ENCODE results near the gene STRBP. TPM values are rescaled to one million over a fixed set of nuclear protein-coding genes. Genes with fewer than 3 reads are reported as not detected.

Gene STRBP
- total RNA-seq, 1 experiment from 2014 or later: 74.0 TPM

DNA sequence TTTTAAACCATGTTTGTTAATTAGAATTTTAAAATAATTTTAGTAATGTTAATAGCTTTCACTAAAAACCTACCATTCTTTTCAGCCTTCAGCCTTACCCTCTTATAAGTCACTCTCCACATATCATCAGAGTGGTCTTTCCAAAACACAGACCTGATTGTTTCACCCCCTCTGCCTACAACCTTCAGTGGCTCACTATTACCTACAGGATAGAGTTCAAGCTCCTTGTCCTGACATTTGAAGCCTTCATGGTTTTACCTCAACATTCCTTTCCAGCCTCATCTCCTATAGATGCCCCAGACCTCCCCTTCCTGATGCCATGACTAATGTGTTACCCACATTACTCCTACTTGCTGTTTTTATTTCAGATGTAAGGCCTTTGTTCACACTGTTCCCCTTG is 27.8 kb upstream of the STRBP start:
- DNase-seq: no peak
- Histone ChIP-seq H2BK120ac (ENCODE audit: low read depth, low read length, poor library complexity, severe bottlenecking) (no peak overlapping the region), H3K4me2 (ENCODE audit: insufficient read depth, insufficient read length, low read length) (no peak overlapping the region), H3K9ac (ENCODE audit: extremely low read depth, insufficient read length, low read length) (no peak overlapping the region), H2AK5ac (ENCODE audit: insufficient read length, low read length) (no peak overlapping the region), H3K23me2 (ENCODE audit: insufficient read length, low read depth, low read length, poor library complexity, severe bottlenecking) (no peaks in the 10 kb centered on the region), H3K27me3 (ENCODE audit: insufficient read depth, low read length) (no peaks in the 10 kb centered on the region), H2BK12ac (ENCODE audit: insufficient read length, low read depth, low read length) (no peak overlapping the region), H3T11ph (ENCODE audit: low read length) (no peak overlapping the region), H3K18ac (ENCODE audit: insufficient read length, low read depth, low read length) (no peak overlapping the region), H3K79me1 (ENCODE audit: insufficient read depth, low read depth, low read length, poor library complexity, severe bottlenecking) (no peaks in the 10 kb centered on the region), H2BK15ac (ENCODE audit: low read depth, low read length) (no peak overlapping the region), H3K4me1 (ENCODE audit: insufficient read depth, low read length) (no peaks in the 10 kb centered on the region), H4K5ac (ENCODE audit: insufficient read length, low read depth, low read length) (no peak overlapping the region), H4K20me1 (ENCODE audit: control insufficient read depth, insufficient read depth, insufficient read length) (no peaks in the 10 kb centered on the region), H3K79me2 (ENCODE audit: insufficient read depth, low read length) (no peaks in the 10 kb centered on the region), H3K23ac (ENCODE audit: insufficient read length, low read depth, low read length) (no peak overlapping the region), H2BK5ac (ENCODE audit: insufficient read length, low read length) (no peak overlapping the region), H3K14ac (ENCODE audit: insufficient read depth, low read length) (no peak overlapping the region), H4K8ac (replicated peaks; ENCODE audit: insufficient read length, low read depth, low read length) (no peak overlapping the region), H3K27ac (ENCODE audit: insufficient read length, low read depth, low read length) (no peak overlapping the region), H3K4ac (ENCODE audit: low read depth, low read length) (no peak overlapping the region), H2AFZ (ENCODE audit: low read length) (no peak overlapping the region), H3K9me3 (ENCODE audit: control insufficient read depth, low read depth, low read length) (no peaks in the 10 kb centered on the region), H2BK20ac (ENCODE audit: low read depth, low read length, poor library complexity, severe bottlenecking) (no peak overlapping the region), H3K56ac (ENCODE audit: insufficient read length, low read depth, low read length) (no peak overlapping the region), H4K91ac (ENCODE audit: insufficient read length, low read depth, low read length) (no peak overlapping the region)
- no peaks in the 10 kb centered on the region for H3K9me3 Mint-ChIP-seq
- TF ChIP-seq, protein P1, sequence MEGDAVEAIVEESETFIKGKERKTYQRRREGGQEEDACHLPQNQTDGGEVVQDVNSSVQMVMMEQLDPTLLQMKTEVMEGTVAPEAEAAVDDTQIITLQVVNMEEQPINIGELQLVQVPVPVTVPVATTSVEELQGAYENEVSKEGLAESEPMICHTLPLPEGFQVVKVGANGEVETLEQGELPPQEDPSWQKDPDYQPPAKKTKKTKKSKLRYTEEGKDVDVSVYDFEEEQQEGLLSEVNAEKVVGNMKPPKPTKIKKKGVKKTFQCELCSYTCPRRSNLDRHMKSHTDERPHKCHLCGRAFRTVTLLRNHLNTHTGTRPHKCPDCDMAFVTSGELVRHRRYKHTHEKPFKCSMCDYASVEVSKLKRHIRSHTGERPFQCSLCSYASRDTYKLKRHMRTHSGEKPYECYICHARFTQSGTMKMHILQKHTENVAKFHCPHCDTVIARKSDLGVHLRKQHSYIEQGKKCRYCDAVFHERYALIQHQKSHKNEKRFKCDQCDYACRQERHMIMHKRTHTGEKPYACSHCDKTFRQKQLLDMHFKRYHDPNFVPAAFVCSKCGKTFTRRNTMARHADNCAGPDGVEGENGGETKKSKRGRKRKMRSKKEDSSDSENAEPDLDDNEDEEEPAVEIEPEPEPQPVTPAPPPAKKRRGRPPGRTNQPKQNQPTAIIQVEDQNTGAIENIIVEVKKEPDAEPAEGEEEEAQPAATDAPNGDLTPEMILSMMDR (conservative IDR thresholded peaks at IDR 0.05): no peak
- no peaks in the 10 kb centered on the region for H3K36me3 Mint-ChIP-seq (ENCODE audit: insufficient read depth in 1 of 3, low read depth in 3 of 3)
- 0 out of 7 replicates have a peak overlapping the region, but pooled peaks of 1 of the 3 experiments have one; percentile 19 for H3K27ac Mint-ChIP-seq
- H3K4me3 Mint-ChIP-seq: no peak overlapping the region
- peaks cover 1% of the 10 kb centered on the region for H3K27me3 Mint-ChIP-seq (ENCODE audit: low read depth)
- H3K4me1 Mint-ChIP-seq: peaks cover 12 to 23% of the 10 kb centered on the region in 2 experiments; a peak in 3 of 4 replicates
